HEK293 (cell line): ENCODE data around the gene FGR.

Experiments used
- BCL11B ChIP-seq: fragments of 450-650 bp; formaldehyde crosslinking; IDR thresholded peaks from 2 replicates; pipeline ENCODE4 v1.5.1; 2016; ENCODE audit warnings: low read depth, missing biosample characterization, missing genetic modification characterization
- EGR2 ChIP-seq: fragments of 450-650 bp; formaldehyde crosslinking; IDR thresholded peaks from 2 replicates; pipeline ENCODE4 v1.5.1; 2016; ENCODE audit warnings: low read depth, missing biosample characterization, missing genetic modification characterization
- ZNF175 ChIP-seq: fragments of 450-650 bp; formaldehyde crosslinking; IDR thresholded peaks from 2 replicates; pipeline ENCODE4 v1.5.1; 2016; ENCODE audit warnings: missing biosample characterization, missing genetic modification characterization
- TF ChIP-seq, protein P1 (sequence below): fragments of 450-650 bp; formaldehyde crosslinking; IDR thresholded peaks from 2 replicates; pipeline ENCODE4 v1.5.1; 2017; ENCODE audit warnings: missing biosample characterization, missing genetic modification characterization
- TF ChIP-seq, protein P2 (sequence below): fragments of 450-650 bp; formaldehyde crosslinking; IDR thresholded peaks from 2 replicates; pipeline ENCODE4 v1.5.1; 2016; ENCODE audit warnings: missing biosample characterization, missing genetic modification characterization

The FGR gene

DNA sequence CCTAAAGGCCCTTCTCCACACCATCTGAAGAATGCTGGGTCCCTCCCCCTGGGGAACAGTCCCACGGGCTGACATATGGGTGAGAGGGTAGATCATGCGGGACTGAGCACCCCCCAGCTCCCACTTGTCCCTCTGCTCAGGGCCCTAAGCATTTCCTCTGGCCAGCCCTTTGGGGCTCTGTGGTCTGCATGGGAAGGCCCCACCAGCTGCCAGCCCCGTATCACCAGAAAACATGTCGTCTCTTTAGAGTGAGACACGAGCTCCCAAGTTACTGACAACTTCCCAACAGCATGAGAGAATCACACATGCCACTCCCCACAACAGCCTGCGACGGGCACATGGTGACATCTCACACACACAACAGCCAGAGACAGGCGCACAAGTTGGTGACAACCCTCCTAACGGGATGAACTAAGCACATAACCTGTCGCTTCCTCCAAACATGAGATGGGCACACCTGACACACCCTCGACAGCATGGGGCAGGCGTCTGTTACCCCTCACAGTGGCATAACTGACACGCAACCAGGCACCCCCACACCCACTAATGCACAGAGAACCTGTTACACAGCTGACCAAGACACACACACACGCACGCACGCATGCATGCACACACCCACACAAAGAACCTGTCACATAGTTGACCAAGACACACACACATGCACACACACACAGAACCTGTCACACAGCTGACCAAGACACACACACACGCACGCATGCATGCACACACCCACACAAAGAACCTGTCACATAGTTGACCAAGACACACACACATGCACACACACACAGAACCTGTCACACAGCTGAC lies 72.2 kb downstream of the FGR start (continued):
- TF ChIP-seq, protein P1, sequence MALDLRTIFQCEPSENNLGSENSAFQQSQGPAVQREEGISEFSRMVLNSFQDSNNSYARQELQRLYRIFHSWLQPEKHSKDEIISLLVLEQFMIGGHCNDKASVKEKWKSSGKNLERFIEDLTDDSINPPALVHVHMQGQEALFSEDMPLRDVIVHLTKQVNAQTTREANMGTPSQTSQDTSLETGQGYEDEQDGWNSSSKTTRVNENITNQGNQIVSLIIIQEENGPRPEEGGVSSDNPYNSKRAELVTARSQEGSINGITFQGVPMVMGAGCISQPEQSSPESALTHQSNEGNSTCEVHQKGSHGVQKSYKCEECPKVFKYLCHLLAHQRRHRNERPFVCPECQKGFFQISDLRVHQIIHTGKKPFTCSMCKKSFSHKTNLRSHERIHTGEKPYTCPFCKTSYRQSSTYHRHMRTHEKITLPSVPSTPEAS: peak; percentile 90
- TF ChIP-seq EGR2 (tag by site-specific recombination) (peak; percentile 46; the same call in 1 of the 2 replicates), BCL11B (no peak), ZNF175 (tag by site-specific recombination) (no peak)
- TF ChIP-seq, protein P2, sequence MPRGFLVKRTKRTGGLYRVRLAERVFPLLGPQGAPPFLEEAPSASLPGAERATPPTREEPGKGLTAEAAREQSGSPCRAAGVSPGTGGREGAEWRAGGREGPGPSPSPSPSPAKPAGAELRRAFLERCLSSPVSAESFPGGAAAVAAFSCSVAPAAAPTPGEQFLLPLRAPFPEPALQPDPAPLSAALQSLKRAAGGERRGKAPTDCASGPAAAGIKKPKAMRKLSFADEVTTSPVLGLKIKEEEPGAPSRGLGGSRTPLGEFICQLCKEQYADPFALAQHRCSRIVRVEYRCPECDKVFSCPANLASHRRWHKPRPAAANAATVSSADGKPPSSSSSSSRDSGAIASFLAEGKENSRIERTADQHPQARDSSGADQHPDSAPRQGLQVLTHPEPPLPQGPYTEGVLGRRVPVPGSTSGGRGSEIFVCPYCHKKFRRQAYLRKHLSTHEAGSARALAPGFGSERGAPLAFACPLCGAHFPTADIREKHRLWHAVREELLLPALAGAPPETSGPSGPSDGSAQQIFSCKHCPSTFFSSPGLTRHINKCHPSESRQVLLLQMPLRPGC (tag by site-specific recombination): no peak
